ENCODE results near the gene TTC6.

Gene TTC6

DNA sequence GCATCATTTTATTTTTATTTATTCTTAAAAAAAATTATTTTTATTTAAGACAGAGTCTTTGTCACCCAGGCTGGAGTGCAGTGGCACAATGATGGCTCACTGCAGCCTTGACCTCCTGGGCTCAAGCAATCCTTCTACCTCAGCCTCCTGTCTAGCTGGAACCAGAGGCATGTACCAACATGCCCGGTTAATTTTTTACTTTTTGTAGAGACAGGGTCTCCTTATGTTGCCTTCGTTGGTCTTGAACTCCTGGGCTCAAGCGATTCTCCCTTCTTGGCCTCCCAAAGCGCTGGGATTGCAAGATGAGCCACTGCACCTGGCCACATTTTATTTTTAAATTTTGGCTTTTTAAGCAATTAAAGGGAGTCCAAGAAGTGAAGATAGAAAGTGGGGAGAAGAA, 21.4 kb downstream of the TTC6 start:
- TF ChIP-seq, protein P1, sequence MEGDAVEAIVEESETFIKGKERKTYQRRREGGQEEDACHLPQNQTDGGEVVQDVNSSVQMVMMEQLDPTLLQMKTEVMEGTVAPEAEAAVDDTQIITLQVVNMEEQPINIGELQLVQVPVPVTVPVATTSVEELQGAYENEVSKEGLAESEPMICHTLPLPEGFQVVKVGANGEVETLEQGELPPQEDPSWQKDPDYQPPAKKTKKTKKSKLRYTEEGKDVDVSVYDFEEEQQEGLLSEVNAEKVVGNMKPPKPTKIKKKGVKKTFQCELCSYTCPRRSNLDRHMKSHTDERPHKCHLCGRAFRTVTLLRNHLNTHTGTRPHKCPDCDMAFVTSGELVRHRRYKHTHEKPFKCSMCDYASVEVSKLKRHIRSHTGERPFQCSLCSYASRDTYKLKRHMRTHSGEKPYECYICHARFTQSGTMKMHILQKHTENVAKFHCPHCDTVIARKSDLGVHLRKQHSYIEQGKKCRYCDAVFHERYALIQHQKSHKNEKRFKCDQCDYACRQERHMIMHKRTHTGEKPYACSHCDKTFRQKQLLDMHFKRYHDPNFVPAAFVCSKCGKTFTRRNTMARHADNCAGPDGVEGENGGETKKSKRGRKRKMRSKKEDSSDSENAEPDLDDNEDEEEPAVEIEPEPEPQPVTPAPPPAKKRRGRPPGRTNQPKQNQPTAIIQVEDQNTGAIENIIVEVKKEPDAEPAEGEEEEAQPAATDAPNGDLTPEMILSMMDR (IDR thresholded peaks at IDR 0.05; ENCODE audit: low read depth, low read length, missing control alignments): no peak
- in situ Hi-C loops (cut with HindIII; ENCODE audit: low sequenced_read_pairs): no loop called here
- DNase-seq (ENCODE audit: low read depth): no peak
- no peak overlapping the region for H3K4me3 ChIP-seq (ENCODE audit: low read depth, low read length)

DNA sequence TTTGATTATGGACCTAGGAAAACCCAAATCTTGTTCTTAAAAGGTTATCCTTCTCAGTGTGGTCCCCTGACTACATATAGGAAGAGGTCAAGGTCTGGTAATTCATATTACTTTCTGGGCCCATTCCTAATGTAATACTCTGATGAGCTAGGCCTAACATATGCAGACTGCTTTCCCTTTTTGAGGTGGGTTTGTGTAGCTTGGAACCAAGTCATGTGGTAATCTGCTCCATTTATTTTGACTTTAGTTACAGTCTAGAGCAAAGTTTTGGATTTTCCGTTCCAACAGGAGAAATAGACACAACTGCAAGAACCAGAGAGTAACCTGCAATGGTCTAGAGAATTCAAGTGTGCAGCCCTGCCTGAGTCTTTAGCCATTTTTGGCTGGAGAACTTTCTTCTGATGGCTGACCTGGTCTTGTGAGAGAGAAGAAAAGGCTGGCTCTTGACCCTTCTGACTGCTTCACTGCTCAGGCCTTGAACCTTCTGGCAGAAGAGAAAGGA, 22.5 kb downstream of the TTC6 start:
- H3K4me3 ChIP-seq (ENCODE audit: low read depth, low read length): no peak overlapping the region
- DNase-seq (ENCODE audit: low read depth): no peak
- TF ChIP-seq, protein P1 (IDR thresholded peaks at IDR 0.05; ENCODE audit: low read depth, low read length, missing control alignments): no peak
- in situ Hi-C loops (cut with HindIII; ENCODE audit: low sequenced_read_pairs): no loop called here

DNA sequence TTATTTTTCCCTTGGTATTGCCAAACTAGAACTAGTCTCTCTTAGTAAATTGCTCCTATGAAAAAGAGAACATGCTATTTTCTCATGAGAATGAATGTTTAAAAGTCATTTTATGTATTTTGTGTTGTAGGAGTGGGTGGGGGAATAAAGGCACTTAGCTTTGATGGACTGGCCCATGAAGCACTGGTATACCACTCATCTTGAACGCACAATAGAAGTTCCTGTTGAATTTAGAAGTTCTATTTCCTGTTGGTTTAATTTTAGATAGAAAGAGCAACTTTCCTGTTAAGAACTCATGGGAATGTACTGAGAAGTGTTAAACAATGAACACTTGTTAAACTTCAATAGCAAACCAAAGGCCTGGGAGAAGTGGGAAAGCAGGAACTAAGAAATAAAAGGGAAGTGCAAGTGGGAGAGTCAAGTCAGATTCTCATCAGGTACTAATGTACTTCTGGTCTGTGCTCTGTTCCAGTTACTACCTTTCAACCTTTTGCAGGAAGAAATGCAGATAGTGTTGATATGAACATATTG, 23.1 kb downstream of the TTC6 start:
- H3K4me3 ChIP-seq (ENCODE audit: low read depth, low read length): no peak overlapping the region
- in situ Hi-C loops (cut with HindIII; ENCODE audit: low sequenced_read_pairs): no loop called here
- no peak for DNase-seq (ENCODE audit: low read depth)
- TF ChIP-seq, protein P1 (IDR thresholded peaks at IDR 0.05; ENCODE audit: low read depth, low read length, missing control alignments): no peak

DNA sequence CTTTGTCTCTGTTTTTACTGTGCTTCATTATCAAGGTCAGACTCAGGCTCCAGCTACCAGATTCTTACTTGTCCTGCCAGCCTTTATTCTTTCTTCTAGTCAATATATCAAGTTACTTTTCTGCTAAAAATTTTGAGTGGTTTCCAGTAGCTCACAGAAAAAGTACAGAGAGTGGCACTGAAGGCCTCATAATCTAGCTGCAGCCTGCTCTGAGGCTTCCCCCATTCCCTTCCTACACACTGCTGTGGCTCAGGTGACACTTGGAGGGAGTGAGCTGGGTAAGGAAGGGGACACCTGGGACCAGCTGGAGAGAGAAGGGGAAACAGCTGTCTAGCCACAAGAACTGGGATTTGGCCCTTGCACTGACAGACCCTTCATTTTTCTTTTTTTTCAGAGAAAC, 25.4 kb downstream of the TTC6 start:
- TF ChIP-seq, protein P1 (IDR thresholded peaks at IDR 0.05; ENCODE audit: low read depth, low read length, missing control alignments): no peak
- no peak for DNase-seq (ENCODE audit: low read depth)
- no peak overlapping the region for H3K4me3 ChIP-seq (ENCODE audit: low read depth, low read length)
- in situ Hi-C loops (cut with HindIII; ENCODE audit: low sequenced_read_pairs): no loop called here

DNA sequence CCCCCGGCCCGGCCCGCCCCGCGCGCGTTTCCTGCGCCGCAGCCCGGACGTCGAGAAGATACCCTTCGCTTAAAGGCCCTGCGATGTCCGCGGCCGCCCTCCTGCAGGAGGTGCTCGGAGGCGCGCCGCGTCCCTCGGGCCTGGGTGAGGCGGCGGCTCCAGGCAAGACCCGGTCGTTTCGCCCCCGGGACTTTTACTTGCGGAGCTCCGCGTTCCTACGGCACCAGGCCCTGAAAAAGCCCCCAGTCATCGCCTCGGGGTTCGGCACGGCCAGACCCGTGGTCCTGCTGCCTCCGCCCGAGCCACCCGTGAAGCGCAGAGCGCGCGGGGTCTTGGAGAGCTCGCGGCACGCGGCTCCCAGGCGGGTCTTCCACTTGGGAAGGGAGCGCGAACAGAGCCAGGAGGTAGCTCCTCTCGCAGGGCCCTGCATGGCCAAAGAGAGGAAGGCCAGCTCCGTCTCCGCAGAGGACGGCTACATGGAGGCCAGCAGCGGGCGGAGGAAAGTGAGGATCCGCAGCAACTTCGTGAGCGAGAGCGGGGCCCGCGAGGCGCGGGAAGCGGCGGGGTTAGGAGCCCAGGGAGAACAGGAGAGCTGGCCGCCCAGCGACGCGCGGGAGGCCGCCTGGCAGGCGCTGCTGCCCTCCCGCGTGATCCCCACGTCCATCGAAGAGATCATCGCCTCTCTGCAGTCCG, 26.9 kb downstream of the TTC6 start:
- no peak for DNase-seq (ENCODE audit: low read depth)
- H3K4me3 ChIP-seq (ENCODE audit: low read depth, low read length): peak overlapping the region; percentile 33
- TF ChIP-seq, protein P1 (IDR thresholded peaks at IDR 0.05; ENCODE audit: low read depth, low read length, missing control alignments): no peak
- in situ Hi-C loops (cut with HindIII; ENCODE audit: low sequenced_read_pairs): no loop called here

DNA sequence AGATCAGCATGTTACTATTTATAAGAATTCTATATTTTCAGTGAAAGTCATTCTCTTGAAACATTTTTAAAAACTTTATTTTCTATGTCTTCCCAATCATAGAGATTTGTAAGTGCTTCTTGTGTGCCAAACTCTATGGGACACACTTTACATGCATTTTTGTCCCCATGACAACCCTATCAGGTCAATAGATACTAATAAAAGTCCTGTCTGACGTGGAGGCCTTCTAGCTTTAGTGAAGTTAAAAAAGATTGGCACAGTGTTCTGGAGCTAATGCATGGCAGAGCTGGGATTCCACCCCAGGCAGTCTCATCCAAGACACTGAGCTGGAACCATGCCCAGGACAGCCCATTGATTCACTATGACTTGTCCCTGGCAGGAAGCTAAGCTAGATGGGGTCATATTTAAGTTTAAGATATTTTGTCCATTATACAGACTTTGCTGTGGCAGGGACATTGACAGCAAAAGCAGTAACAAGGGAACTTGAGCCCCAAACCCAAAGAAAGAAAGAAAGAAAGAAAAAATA, 28.1 kb downstream of the TTC6 start:
- peak; percentile 50 for DNase-seq (ENCODE audit: low read depth)

More for the DNA sequence above, 28.1 kb downstream of the TTC6 start:
- H3K4me3 ChIP-seq (ENCODE audit: low read depth, low read length): no peak overlapping the region
- TF ChIP-seq, protein P1 (IDR thresholded peaks at IDR 0.05; ENCODE audit: low read depth, low read length, missing control alignments): no peak
- in situ Hi-C loops (cut with HindIII; ENCODE audit: low sequenced_read_pairs): no loop called here

Data from astrocyte of the cerebellum (primary cell).